Measurements from ENCODE around the gene NPTN.

The NPTN gene

GRCh38 chr15:73517566-73517965 lies 115.6 kb downstream of the NPTN start:
- no peak for DNase-seq

GRCh38 chr15:73515527-73515926 lies 117.7 kb downstream of the NPTN start:
- DNase-seq = no peak

Measured in stimulated activated naive CD4-positive, alpha-beta T cell treated with Interleukin-2 at 50 U/mL for 16 hours (primary cell).